ENCODE data around the gene GOSR1.

GOSR1 gene

DNA sequence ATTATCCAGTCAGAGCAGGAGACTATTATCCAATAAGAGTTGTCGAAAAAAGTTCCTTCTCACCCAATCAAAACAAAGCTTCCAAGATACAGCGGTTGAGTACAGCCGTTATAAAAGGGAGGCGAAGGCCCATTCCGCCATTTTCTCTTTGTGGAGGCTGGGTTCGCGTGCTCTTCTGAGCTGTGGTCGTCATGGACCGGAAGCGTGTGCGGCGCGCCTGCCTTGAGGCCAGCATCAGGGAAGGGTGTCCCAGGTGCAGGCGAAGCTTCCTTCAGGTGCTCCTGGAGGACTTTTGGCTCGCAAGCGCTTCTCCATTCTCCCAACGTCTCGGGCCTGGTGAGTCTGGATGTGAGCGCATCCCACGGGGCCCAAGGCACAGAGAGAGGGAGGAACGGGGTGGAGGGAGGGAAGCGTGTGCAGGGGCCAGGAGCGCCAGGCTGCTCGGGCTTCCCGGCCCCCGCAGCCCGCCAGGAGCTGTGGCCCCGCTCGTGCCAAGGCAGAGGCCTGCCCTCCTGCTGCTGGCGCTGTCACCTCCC is 99.2 kb downstream of the GOSR1 start:
- DNase-seq: no peak
